HG02840 (cell line): ENCODE data around the gene DGKI.

Source experiments
- ATAC-seq: cut with Tn5 transposase; IDR thresholded peaks from one replicate; pipeline ENCODE4 v1.9.1; 2021; ENCODE audit warnings: mild to moderate bottlenecking, moderate library complexity, moderate number of reproducible peaks; ENCODE audit not compliant: unreplicated experiment, low FRiP score

The DGKI gene

GRCh38 chr7:137628216-137628615 lies 218.6 kb downstream of the DGKI start:
- ATAC-seq: no peak

GRCh38 chr7:137626469-137627067 lies 220.2 kb downstream of the DGKI start:
- ATAC-seq: peak; percentile 68

GRCh38 chr7:137625197-137625596 lies 221.6 kb downstream of the DGKI start:
- no peak for ATAC-seq

- ATAC-seq: no peak
Measured at GRCh38 chr7:137619181-137619580, 227.6 kb downstream of the DGKI start.

GRCh38 chr7:137618748-137619147 lies 228.0 kb downstream of the DGKI start:
- ATAC-seq: no peak

GRCh38 chr7:137613006-137613525 lies 233.7 kb downstream of the DGKI start:
- ATAC-seq: no peak

GRCh38 chr7:137611606-137612005 lies 235.2 kb downstream of the DGKI start:
- ATAC-seq: no peak

- ATAC-seq: no peak
Measured at GRCh38 chr7:137609500-137609899, 237.3 kb downstream of the DGKI start.

GRCh38 chr7:137606061-137606674 lies 240.6 kb downstream of the DGKI start:
- no peak for ATAC-seq

GRCh38 chr7:137603043-137603442 lies 243.7 kb downstream of the DGKI start:
- no peak for ATAC-seq

GRCh38 chr7:137601642-137602041 lies 245.1 kb downstream of the DGKI start:
- ATAC-seq: no peak

GRCh38 chr7:137597856-137598255 lies 248.9 kb downstream of the DGKI start:
- ATAC-seq: no peak

- no peak for ATAC-seq
Measured at GRCh38 chr7:137593115-137593711, 253.6 kb downstream of the DGKI start.

- no peak for ATAC-seq
Measured at GRCh38 chr7:137592232-137592896, 254.4 kb downstream of the DGKI start.

GRCh38 chr7:137591421-137591837 lies 255.3 kb downstream of the DGKI start:
- ATAC-seq: no peak

- ATAC-seq: no peak
Measured at GRCh38 chr7:137590756-137591305, 255.9 kb downstream of the DGKI start.

- no peak for ATAC-seq
Measured at GRCh38 chr7:137590071-137590755, 256.6 kb downstream of the DGKI start.

GRCh38 chr7:137587326-137587725 lies 259.4 kb downstream of the DGKI start:
- ATAC-seq: no peak

- no peak for ATAC-seq
Measured at GRCh38 chr7:137585591-137585990, 261.2 kb downstream of the DGKI start.

GRCh38 chr7:137583172-137583571 lies 263.6 kb downstream of the DGKI start:
- no peak for ATAC-seq
